ENCODE measurements around the gene EPHB2.

DNA sequence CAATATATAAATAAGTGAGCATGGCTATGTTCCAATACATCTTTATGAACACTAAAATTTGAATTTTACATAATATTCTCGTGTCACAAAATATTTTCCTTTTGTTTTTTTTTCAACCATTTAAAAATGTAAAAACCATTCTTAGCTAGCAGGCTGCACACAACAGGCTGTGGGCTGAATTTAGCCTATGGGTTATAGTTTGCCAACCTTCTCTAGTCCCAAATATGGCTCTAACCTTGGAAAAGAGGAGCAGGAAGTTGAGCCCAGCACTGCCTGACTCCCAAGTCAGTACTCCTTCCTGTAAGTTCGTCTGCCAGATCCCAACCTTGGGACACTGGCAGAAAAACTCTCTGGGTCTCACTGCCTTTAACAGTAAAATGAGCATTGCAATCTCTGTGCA lies 44.2 kb upstream of the EPHB2 start:
- TF ChIP-seq, protein P1, sequence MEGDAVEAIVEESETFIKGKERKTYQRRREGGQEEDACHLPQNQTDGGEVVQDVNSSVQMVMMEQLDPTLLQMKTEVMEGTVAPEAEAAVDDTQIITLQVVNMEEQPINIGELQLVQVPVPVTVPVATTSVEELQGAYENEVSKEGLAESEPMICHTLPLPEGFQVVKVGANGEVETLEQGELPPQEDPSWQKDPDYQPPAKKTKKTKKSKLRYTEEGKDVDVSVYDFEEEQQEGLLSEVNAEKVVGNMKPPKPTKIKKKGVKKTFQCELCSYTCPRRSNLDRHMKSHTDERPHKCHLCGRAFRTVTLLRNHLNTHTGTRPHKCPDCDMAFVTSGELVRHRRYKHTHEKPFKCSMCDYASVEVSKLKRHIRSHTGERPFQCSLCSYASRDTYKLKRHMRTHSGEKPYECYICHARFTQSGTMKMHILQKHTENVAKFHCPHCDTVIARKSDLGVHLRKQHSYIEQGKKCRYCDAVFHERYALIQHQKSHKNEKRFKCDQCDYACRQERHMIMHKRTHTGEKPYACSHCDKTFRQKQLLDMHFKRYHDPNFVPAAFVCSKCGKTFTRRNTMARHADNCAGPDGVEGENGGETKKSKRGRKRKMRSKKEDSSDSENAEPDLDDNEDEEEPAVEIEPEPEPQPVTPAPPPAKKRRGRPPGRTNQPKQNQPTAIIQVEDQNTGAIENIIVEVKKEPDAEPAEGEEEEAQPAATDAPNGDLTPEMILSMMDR (IDR thresholded peaks at IDR 0.05): no peak
- no peak for TF ChIP-seq POLR2A (IDR thresholded peaks at IDR 0.05)
